Esophagus (tissue), 2 donors: ENCODE results near the gene CCSER1. TPM values are rescaled to one million over a fixed set of nuclear protein-coding genes. Genes with fewer than 3 reads are reported as not detected.
"Not testable (repeated sequence)": the region's sequence is repeated elsewhere in the genome, so short reads cannot be mapped to it uniquely, and the experiment has no call there.

Source experiments
- H3K27ac ChIP-seq, 2 donors: one replicate each; pipeline ENCODE4 v1.5.1; 2013; ENCODE audit warnings: low read depth in 2 of 2, mild to moderate bottlenecking in 2 of 2, inconsistent platforms in 1 of 2, low read length in 1 of 2, moderate library complexity in 1 of 2
- H3K27me3 ChIP-seq, 2 donors: one replicate each; pipeline ENCODE4 v1.6.1; 2013; ENCODE audit warnings: low read length in 2 of 2, control low read depth in 1 of 2, mild to moderate bottlenecking in 1 of 2; ENCODE audit not compliant: insufficient read depth in 2 of 2, control insufficient read depth in 1 of 2
- H3K36me3 ChIP-seq, 2 donors: one replicate each; pipeline ENCODE4 v1.6.1; 2013; ENCODE audit warnings: low read length in 1 of 2; ENCODE audit not compliant: control insufficient read depth in 2 of 2, insufficient read depth in 2 of 2
- H3K4me1 ChIP-seq, 2 donors: one replicate each; pipeline ENCODE4 v1.6.1; 2013; ENCODE audit warnings: low read length in 1 of 2; ENCODE audit not compliant: control insufficient read depth in 2 of 2, insufficient read depth in 2 of 2
- H3K4me3 ChIP-seq, 2 donors: one replicate each; pipeline ENCODE4 v1.5.1; 2013; ENCODE audit warnings: low read length in 2 of 2, mild to moderate bottlenecking in 2 of 2, low read depth in 1 of 2, moderate library complexity in 1 of 2
- H3K9me3 ChIP-seq, 2 donors: one replicate each; pipeline ENCODE4 v1.6.1; 2013; ENCODE audit warnings: mild to moderate bottlenecking in 2 of 2, low read depth in 1 of 2, low read length in 1 of 2, moderate library complexity in 1 of 2; ENCODE audit not compliant: control insufficient read depth in 2 of 2, insufficient read depth in 1 of 2
- WGBS, 2 donors: extraction: QIAGEN DNeasy Blood & Tissue Kit; methylation state at CpG; one replicate each; pipeline ENCODE4 v1.1.7; 2013; 5-methylcytosine and 5-hydroxymethylcytosine counted together
- polyA plus RNA-seq, 2 donors: library from polyadenylated mRNA; stranded (reverse); fragments of 200-250 nt; gene quantifications; one replicate each; pipeline ENCODE4 v1.2.3, GENCODE V29; 2013
- donor health status: healthy with polysubstance abuse.
- donor health status: Bipolar disorder and iron deficiency.

Gene CCSER1
- polyA plus RNA-seq, 2 donors: 0.35 to 0.87 TPM

DNA sequence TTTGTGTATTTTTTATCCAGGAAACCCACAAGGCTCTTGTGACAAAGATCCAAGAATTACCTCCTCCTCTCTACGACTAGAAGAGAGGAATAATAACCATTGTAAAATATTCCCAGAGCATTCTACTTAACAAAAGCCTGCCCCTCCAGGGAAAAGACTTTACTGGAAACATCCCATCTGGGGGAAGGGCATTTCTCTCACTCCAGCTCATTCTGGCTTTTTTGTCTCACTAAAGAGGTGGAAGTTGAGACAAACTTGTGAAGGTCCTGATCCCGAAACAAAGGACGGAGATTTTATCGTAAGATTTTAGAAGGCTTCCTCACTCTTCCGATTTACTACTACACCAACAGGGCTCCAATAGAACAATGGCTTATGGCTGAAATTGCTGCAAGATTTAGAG lies 1484.6 kb downstream of the CCSER1 start:
- no peaks in the 10 kb centered on the region for H3K4me1 ChIP-seq
- no peaks in the 10 kb centered on the region for H3K27me3 ChIP-seq
- H3K4me3 ChIP-seq: no peak overlapping the region
- H3K27ac ChIP-seq: no peak overlapping the region
- no peaks in the 10 kb centered on the region for H3K36me3 ChIP-seq
- peaks cover 0 to 3% of the 10 kb centered on the region in 2 donors for H3K9me3 ChIP-seq
- WGBS, 2 donors: 81 to 84% methylated on average over 5 of the region's 5 CpGs

DNA sequence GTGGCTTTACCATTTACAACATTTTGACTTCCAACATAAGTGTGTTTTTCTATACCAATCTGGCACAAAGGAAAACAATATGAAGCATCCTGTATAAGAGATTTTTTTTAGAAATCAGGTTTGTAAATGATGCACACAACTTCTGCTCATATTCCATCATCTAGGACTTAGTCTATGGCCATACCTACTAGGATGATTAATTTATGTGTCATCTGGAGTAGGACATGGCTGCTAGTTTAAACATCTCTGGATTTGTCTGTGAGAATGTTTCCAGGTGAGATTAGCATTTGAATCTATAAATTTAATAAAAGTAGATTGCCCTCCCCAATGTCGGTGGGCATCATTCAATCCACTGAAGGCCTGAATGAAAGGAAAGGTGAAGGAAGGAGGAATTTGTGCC lies 1493.8 kb downstream of the CCSER1 start:
- Histone ChIP-seq H3K36me3 (no peaks in the 10 kb centered on the region), H3K27ac (no peak overlapping the region), H3K27me3 (no peaks in the 10 kb centered on the region), H3K9me3 (no peaks in the 10 kb centered on the region), H3K4me3 (no peak overlapping the region), H3K4me1 (no peaks in the 10 kb centered on the region)
- WGBS, 2 donors: 89 to 94% methylated on average over 1 of the region's 1 CpG

DNA sequence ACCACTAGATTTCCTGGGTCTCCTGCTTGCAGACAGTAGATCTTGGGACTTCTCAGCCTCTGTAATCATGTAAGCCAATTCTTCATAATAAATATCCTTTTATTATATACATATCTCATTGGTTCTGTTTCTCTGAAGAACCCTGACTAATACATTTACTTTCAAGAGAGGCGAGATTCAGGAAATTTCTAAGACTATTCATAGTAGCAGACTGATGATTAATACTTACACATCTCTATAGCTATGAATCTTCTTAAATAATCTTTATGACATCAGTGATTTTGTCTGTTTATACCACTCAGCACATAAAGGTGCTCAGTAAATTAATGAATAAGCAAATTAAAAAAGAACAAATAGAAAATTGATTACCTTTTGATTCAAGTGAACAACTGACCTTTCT lies 1494.3 kb downstream of the CCSER1 start:
- Histone ChIP-seq H3K27ac (no peak overlapping the region), H3K4me1 (no peaks in the 10 kb centered on the region), H3K36me3 (no peaks in the 10 kb centered on the region), H3K9me3 (no peaks in the 10 kb centered on the region), H3K27me3 (no peaks in the 10 kb centered on the region), H3K4me3 (no peak overlapping the region)
- 65% methylated on average over 1 of the region's 1 CpG for WGBS, 2 donors

DNA sequence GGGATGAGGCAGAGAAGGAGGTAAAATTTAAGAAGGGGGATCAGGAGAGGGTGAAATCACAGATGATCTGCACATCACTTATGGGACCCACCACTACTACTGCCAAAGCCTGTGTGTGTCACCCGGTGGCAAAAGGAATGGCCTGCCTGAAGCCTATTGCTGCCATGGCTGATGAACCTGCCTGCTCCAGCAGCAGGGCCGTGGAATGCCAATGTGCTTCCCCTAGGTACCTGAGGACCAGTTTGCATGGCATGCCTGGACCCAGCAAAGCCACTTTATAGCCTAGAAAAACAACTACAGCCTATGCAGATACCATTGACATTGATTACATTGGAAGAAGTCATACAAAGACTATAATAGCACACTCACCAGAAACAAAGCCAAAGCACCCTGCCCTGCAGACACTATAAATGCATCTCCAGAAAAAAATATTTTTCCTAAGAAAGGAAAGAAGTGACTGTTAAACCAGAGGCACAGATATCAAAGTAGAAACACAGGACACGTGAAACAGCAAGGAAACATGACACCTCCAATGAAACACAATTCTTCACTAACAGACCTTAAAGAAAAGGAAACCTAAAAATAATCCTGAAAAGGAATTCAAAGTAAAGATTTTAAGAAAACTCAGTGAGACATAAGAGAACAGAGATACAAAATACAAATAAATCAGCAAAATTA lies 1495.9 kb downstream of the CCSER1 start:
- no peak overlapping the region for H3K27ac ChIP-seq
- no peaks in the 10 kb centered on the region for H3K36me3 ChIP-seq
- H3K4me3 ChIP-seq: no peak overlapping the region
- WGBS, 2 donors: 67 to 68% methylated on average over 3 of the region's 3 CpGs
- H3K9me3 ChIP-seq: no peaks in the 10 kb centered on the region
- H3K27me3 ChIP-seq: no peaks in the 10 kb centered on the region
- no peaks in the 10 kb centered on the region for H3K4me1 ChIP-seq

DNA sequence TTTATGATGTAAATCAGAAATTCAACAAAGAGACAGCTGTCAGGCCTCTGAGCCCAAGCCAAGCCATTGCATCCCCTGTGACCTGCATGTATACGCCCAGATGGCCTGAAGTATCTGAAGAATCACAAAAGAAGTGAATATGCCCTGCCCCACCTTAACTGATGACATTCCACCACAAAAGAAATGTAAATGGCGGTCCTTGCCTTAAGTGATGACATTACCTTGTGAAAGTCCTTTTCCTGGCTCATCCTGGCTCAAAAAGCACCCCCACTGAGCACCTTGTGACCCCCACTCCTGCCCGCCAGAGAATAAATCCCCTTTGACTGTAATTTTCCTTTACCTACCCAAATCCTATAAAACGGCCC lies 1496.4 kb downstream of the CCSER1 start:
- not testable (repeated sequence) for H3K36me3 ChIP-seq, H3K4me3 ChIP-seq, H3K9me3 ChIP-seq, H3K27ac ChIP-seq, H3K4me1 ChIP-seq, H3K27me3 ChIP-seq
- 78 to 82% methylated on average over 4 of the region's 4 CpGs for WGBS, 2 donors

DNA sequence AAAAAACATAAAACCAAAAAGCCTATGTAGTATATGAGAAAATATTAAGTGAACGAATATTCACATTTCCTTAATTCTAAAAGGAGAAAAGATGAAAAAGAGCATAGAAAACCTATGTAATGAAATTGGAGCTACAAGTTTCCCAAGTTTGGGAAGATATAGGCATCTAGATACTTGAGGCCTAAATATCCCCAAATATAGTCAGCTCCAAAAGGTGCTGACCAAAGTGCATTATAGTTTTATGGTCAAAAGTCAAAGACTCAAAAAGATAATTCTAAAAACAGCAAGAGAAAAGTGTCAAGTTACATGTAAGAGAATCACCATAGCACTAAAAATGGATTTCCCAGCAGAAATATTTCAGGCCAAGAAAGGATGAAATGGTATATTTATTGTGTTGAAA lies 1502.9 kb downstream of the CCSER1 start:
- Histone ChIP-seq H3K4me3 (no peak overlapping the region), H3K36me3 (no peaks in the 10 kb centered on the region), H3K27me3 (no peaks in the 10 kb centered on the region), H3K9me3 (no peaks in the 10 kb centered on the region), H3K27ac (no peak overlapping the region), H3K4me1 (no peaks in the 10 kb centered on the region)
- WGBS, 2 donors: 36 to 86% methylated on average over 1 of the region's 1 CpG

DNA sequence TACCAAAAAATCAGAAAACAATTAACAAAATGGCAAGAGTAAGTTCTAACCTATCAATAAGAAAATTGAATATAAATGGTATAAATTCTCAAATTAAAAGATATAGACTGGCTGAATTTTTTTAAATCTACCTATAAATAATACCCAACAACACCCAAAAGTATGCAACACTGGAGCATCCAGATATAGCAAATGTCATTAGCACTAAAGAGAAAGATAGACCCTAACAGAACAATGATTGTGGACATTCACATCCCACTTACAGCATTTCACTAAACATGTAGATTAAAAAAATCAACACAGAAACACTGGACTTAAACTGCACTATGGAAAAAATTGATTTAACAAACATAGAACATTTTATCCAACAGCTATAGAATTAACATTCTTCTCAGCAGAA lies 1503.6 kb downstream of the CCSER1 start:
- Histone ChIP-seq H3K27me3 (no peaks in the 10 kb centered on the region), H3K4me1 (no peaks in the 10 kb centered on the region), H3K9me3 (no peaks in the 10 kb centered on the region), H3K4me3 (no peak overlapping the region), H3K27ac (no peak overlapping the region), H3K36me3 (no peaks in the 10 kb centered on the region)

DNA sequence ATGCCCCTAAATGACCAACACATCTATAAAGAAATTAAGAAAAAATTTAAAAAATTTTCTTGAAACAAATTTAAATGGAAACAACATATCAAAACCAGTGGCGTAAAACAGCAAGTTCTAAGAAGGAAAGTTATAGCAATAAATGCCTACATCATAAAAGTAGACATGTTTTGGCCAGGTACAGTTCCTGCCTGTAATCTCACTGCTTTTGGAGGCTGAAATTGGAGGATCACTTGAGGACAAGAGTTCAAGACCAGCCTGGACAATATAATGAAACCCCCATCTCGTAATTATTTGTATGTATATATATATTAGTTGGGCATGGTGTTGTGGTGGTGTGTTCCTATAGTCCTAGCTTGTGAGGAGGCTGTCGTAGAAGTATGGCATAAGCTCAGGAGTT lies 1504.1 kb downstream of the CCSER1 start:
- Histone ChIP-seq H3K27me3 (no peaks in the 10 kb centered on the region), H3K27ac (no peak overlapping the region), H3K4me1 (no peaks in the 10 kb centered on the region), H3K36me3 (no peaks in the 10 kb centered on the region), H3K9me3 (no peaks in the 10 kb centered on the region), H3K4me3 (no peak overlapping the region)
- WGBS, 2 donors: 80 to 89% methylated on average over 3 of the region's 3 CpGs

DNA sequence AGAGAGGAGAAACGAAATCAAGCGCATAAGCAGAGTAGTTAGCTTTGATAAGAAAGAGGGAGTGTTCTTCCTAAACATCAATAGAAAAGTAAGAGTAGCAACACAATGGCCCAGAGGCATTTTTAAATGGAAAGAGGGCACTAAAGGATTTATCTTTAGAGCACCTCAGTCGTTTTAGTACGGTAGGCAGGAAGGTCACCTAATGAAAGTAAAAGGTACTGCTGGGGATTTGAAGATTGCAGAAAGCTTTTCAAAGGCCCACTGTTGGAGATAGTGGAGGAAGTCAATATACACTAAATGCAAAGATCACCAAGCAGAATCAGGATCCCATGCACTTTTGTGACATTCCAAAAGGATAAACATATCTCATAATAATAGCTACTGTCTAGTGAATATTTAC lies 1508.9 kb downstream of the CCSER1 start:
- no peaks in the 10 kb centered on the region for H3K36me3 ChIP-seq
- no peaks in the 10 kb centered on the region for H3K4me1 ChIP-seq
- H3K27me3 ChIP-seq: no peaks in the 10 kb centered on the region
- no peaks in the 10 kb centered on the region for H3K9me3 ChIP-seq
- H3K27ac ChIP-seq: no peak overlapping the region
- H3K4me3 ChIP-seq: no peak overlapping the region
- WGBS, 2 donors: 59 to 64% methylated on average over 4 of the region's 4 CpGs
